ENCODE measurements around the gene STRN3. TPM values are rescaled to one million over a fixed set of nuclear protein-coding genes. Genes with fewer than 3 reads are reported as not detected.
"Not testable (repeated sequence)": the region's sequence is repeated elsewhere in the genome, so short reads cannot be mapped to it uniquely, and the experiment has no call there.

Gene STRN3
- total and polyA plus RNA-seq, 2 experiments from 2014 or later = 10.1 to 53.8 TPM

DNA sequence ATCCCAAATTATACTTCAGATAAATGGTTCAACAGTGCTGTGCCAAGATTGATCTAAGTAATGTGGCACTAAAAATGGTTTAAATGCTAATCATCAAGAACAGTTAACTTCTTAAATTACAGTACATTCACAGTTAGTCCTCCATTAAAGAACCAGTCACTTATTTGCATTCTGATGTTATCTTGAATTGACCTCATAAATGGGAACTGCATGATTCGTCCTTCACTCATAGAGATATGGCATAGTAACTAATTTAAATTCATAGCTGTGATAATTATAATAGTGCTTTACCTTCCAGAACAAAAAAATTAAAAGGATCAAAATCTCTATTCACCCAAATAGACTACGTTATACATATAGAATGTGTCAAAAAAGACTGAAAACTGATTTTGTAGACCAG, 90.7 kb downstream of the STRN3 start:
- no peak overlapping the region for H3K4me3 ChIP-seq
- 80% methylated on average over 2 of the region's 2 CpGs for WGBS (ENCODE audit: low lambda C conversion rate, missing lambda C conversion rate)
- no peaks in the 10 kb centered on the region for H3K27me3 ChIP-seq
- H3K27ac ChIP-seq = no peak overlapping the region
- H3K9me3 ChIP-seq (ENCODE audit: low read depth) = no peaks in the 10 kb centered on the region
- no peaks in the 10 kb centered on the region for H4K20me1 ChIP-seq (ENCODE audit: insufficient read depth, poor library complexity, severe bottlenecking)
- DNase-seq (ENCODE audit: low spot score) = no peak
- no peaks in the 10 kb centered on the region for H3K9me2 ChIP-seq (replicated peaks; ENCODE audit: insufficient read depth)
- no peaks in the 10 kb centered on the region for H3K36me3 ChIP-seq (replicated peaks; ENCODE audit: insufficient read depth, low read depth)
- H3K4me2 ChIP-seq = no peak overlapping the region
- no peaks in the 10 kb centered on the region for H3K4me1 ChIP-seq (ENCODE audit: insufficient read depth)
- H2AFZ ChIP-seq = no peak overlapping the region
- TF ChIP-seq EZH2phosphoT487 (IDR thresholded peaks at IDR 0.05; ENCODE audit: low read depth, severe bottlenecking, unreplicated experiment) = no peak
- no peak for TF ChIP-seq EZH2 (IDR thresholded peaks at IDR 0.05; ENCODE audit: borderline replicate concordance)
- no peak for TF ChIP-seq CTCF (IDR thresholded peaks at IDR 0.05; ENCODE audit: poor library complexity)
- H3K79me2 ChIP-seq = peaks cover 1% of the 10 kb centered on the region

DNA sequence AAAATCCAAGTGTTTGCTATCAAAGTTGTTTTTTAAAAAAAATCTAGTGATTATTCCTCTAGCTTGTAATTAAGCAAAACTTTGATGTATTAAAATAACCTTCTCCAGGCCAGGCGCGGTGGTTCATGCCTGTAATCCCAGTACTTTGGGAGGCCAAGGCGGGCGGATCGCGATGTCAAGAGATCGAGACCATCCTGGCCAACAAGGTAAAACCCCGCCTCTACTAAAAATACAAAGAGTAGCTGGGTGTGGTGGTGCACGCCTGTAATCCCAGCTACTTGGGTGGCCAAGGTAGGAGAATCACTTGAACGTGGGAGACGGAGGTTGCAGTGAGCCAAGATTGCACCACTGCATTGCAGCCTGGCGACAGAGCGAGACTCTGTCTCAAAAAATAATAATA, 92.2 kb downstream of the STRN3 start:
- not testable (repeated sequence) for H3K27me3 ChIP-seq; H2AFZ ChIP-seq; H3K9me3 ChIP-seq (ENCODE audit: low read depth); H3K27ac ChIP-seq; H3K9me2 ChIP-seq (replicated peaks; ENCODE audit: insufficient read depth); H3K36me3 ChIP-seq (replicated peaks; ENCODE audit: insufficient read depth, low read depth); DNase-seq (ENCODE audit: low spot score); H3K4me3 ChIP-seq; H3K4me1 ChIP-seq (ENCODE audit: insufficient read depth); H4K20me1 ChIP-seq (ENCODE audit: insufficient read depth, poor library complexity, severe bottlenecking); H3K4me2 ChIP-seq
- WGBS (ENCODE audit: low lambda C conversion rate, missing lambda C conversion rate) = 97% methylated on average over 13 of the region's 13 CpGs
- H3K79me2 ChIP-seq = peaks cover 12% of the 10 kb centered on the region

GRCh38 chr14:30928462-30928861, 97.7 kb downstream of the STRN3 start:
- Histone ChIP-seq H3K4me3 (no peak overlapping the region), H4K20me1 (ENCODE audit: insufficient read depth, poor library complexity, severe bottlenecking) (peaks cover 10% of the 10 kb centered on the region), H3K27me3 (no peaks in the 10 kb centered on the region), H3K9me3 (ENCODE audit: low read depth) (no peaks in the 10 kb centered on the region), H3K4me1 (ENCODE audit: insufficient read depth) (no peaks in the 10 kb centered on the region), H3K4me2 (no peak overlapping the region), H3K27ac (no peak overlapping the region), H3K79me2 (peaks cover 12% of the 10 kb centered on the region), H3K36me3 (replicated peaks; ENCODE audit: insufficient read depth, low read depth) (no peaks in the 10 kb centered on the region), H2AFZ (no peak overlapping the region), H3K9me2 (replicated peaks; ENCODE audit: insufficient read depth) (no peaks in the 10 kb centered on the region)
- no peak for DNase-seq (ENCODE audit: low spot score)
- no peak for TF ChIP-seq CTCF (IDR thresholded peaks at IDR 0.05; ENCODE audit: poor library complexity)
- TF ChIP-seq EZH2 (IDR thresholded peaks at IDR 0.05; ENCODE audit: borderline replicate concordance) = no peak
- no peak for TF ChIP-seq EZH2phosphoT487 (IDR thresholded peaks at IDR 0.05; ENCODE audit: low read depth, severe bottlenecking, unreplicated experiment)

- Histone ChIP-seq H3K27me3 (no peaks in the 10 kb centered on the region), H3K9me2 (replicated peaks; ENCODE audit: insufficient read depth) (no peaks in the 10 kb centered on the region), H3K9me3 (ENCODE audit: low read depth) (no peaks in the 10 kb centered on the region), H3K4me1 (ENCODE audit: insufficient read depth) (no peaks in the 10 kb centered on the region), H2AFZ (no peak overlapping the region), H3K4me2 (no peak overlapping the region), H3K79me2 (peaks cover 8% of the 10 kb centered on the region), H3K36me3 (replicated peaks; ENCODE audit: insufficient read depth, low read depth) (no peaks in the 10 kb centered on the region), H3K4me3 (no peak overlapping the region), H3K27ac (no peak overlapping the region), H4K20me1 (ENCODE audit: insufficient read depth, poor library complexity, severe bottlenecking) (peaks cover 8% of the 10 kb centered on the region)
- WGBS (ENCODE audit: low lambda C conversion rate, missing lambda C conversion rate) = 93% methylated on average over 2 of the region's 2 CpGs
- DNase-seq (ENCODE audit: low spot score) = no peak
- TF ChIP-seq EZH2phosphoT487 (IDR thresholded peaks at IDR 0.05; ENCODE audit: low read depth, severe bottlenecking, unreplicated experiment) (no peak), CTCF (IDR thresholded peaks at IDR 0.05; ENCODE audit: poor library complexity) (no peak), EZH2 (IDR thresholded peaks at IDR 0.05; ENCODE audit: borderline replicate concordance) (no peak)
These were observed 100.9 kb downstream of the STRN3 start for GRCh38 chr14:30925254-30925653.
